ENCODE measurements around the gene PHF19. TPM values are rescaled to one million over a fixed set of nuclear protein-coding genes. Genes with fewer than 3 reads are reported as not detected.

The PHF19 gene
- total RNA-seq, 2 donors from 2014 or later: 166 to 222 TPM

DNA sequence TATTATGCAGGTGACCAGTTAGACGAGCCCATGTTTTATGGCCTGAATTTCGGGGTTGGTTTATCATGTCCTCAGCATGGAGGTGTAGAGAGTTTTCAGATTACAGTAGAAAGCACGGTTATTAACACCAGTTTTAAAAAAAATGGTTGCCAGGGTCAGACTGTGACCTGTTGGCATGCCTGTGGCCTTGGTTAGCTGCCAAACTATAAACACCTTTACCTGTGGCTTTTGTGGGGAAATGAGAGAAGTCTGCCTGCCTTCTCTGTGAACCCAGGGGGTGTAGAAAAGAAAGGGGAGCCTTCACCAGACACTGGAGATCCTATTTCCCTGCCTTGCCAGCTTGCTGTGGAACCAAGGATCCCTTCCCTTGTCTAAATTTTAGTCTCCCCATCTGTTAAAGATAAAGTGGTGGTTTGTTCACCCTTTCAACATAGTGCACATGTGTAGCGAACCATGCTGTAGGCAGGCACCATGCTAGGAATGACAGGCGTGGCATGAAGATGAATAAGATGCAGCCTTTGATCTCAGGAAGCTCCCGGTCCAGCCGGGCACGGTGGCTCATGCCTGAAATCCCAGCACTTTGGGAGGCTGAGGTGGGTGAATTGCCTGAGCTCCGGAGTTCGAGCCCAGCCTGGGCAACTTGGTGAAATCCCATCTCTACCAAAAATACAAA lies 6.1 kb upstream of the PHF19 start:
- Mint-ChIP-seq H3K4me1 (ENCODE audit: low read depth) (peaks cover 81% of the 10 kb centered on the region), H3K9me3 (no peaks in the 10 kb centered on the region), H3K36me3 (ENCODE audit: insufficient read depth in 2 of 2) (peaks cover 0 to 2% of the 10 kb centered on the region in 2 donors), H3K27me3 (ENCODE audit: low read depth) (no peaks in the 10 kb centered on the region), H3K27ac (peak overlapping the region; percentile 54), H3K4me3 (peak overlapping the region; percentile 24 to 36)
- ATAC-seq (replicated peaks in 1 of 2): no peak
- DNase-seq: no peak

DNA sequence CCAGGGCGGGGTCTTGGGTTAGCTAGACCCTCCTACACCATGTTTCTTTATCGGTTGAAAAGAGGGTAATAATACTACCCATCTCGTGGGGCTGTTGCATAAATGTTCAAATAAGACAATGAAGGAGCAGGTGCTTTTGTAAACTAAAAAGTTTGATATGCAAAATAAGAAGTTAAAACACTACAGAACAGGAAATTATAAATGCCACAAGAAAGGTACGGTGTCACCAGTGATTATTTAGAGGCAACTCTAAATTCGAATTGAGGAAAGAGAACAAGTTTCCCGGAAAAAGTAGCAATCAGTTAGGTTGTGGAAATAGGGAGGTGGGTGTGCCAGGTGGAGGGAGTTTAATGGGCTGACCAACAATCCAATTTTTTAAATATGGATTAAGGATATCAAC lies 2.5 kb upstream of the PHF19 start:
- Mint-ChIP-seq H3K4me1 (ENCODE audit: low read depth) (peaks cover 80% of the 10 kb centered on the region), H3K27ac (peak overlapping the region; percentile 84), H3K27me3 (ENCODE audit: low read depth) (no peaks in the 10 kb centered on the region), H3K9me3 (no peaks in the 10 kb centered on the region), H3K36me3 (ENCODE audit: insufficient read depth in 2 of 2) (peaks cover 8 to 18% of the 10 kb centered on the region in 2 donors), H3K4me3 (peak overlapping the region; percentile 89 to 93)
- no peak for DNase-seq
- no peak for ATAC-seq (replicated peaks in 1 of 2)

DNA sequence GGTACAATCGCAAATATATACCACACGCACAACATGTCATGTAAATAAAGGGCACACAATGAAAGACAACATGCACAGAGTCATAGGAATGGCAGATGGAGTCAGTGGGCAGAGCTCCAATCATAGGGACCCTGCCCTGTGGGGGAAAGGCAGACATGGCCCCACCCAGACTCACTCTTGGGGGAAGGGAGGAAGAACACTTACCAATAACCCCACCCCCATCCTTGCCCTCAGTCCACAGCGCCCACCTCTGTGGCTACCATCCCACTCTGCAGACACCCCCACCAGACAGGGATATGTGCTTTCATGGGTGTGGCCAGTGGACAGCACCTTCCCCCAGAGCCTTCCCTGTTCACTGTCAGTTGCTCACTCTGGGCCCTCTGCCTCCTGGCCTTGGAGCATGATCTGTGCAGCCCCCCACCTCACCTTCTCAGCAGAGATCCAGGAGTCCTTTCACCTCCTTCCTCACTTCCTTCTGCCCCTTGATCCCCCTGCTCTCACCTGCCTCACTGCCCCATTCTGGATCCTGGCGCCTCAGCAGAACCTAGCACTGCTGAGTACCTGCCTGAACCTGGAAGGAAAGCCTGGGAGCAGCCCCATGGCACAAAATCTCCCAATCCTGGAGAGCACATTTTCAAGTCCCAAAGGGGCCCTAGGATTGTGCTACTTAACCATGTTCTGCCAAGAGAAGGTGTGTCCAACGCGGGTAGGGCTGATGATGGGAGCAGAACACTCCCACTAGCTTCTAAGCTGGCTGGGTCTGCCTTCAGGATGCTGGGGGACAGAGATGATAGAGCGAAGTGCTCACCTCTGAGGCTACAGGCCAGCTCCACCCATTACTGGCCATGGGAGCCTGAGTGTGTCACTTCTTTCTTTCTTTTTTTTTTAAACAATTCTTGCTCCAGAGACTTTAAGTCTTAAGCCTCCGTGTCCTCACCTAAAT lies 1.5 kb upstream of the PHF19 start:
- peak overlapping the region; percentile 89 to 93 for H3K4me3 Mint-ChIP-seq
- peak overlapping the region; percentile 84 for H3K27ac Mint-ChIP-seq
- peaks cover 84% of the 10 kb centered on the region for H3K4me1 Mint-ChIP-seq (ENCODE audit: low read depth)
- H3K27me3 Mint-ChIP-seq (ENCODE audit: low read depth): no peaks in the 10 kb centered on the region
- ATAC-seq (replicated peaks in 1 of 2) (no peak), DNase-seq (peak in 1 of 2 donors; percentile 37)
- peaks cover 11 to 27% of the 10 kb centered on the region in 2 donors for H3K36me3 Mint-ChIP-seq (ENCODE audit: insufficient read depth in 2 of 2)
- no peaks in the 10 kb centered on the region for H3K9me3 Mint-ChIP-seq

DNA sequence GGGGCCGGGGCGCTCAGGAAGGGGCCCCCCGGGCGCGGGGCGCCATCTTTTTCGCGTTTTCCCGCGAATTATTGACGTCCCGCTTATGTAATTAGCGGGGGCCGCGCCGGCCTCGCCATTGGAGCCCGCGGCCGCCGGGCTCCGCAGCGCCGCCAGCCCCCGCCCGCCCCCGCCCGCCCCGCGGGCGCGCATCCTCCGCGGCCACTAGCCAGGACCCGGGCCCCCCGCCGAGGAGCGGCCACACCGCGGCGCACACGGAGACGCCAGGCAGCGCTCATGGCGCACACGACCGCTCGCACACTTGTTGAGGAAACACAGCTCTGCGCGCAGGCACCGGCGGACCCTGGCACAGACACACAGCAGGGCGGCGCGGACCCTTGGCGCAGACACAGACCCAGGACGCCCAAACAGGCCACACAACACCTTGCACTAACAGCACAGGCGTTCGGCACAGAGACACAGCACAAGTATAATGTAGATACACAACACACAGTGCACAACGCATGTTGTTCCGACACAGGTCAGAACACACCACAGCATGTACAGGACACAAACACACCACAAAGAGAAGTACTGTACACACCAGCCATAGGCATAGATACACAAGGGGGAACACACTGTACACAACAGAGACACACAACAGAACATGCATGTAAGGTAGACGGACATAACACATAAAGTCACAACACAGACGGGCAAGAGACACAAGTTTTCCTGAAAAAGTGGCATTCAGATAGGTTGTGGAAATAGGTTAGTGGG lies 467 bp upstream of the PHF19 start:
- peak; percentile 79 to 81 for DNase-seq
- Mint-ChIP-seq H3K9me3 (no peaks in the 10 kb centered on the region), H3K27ac (peak overlapping the region; percentile 84), H3K36me3 (ENCODE audit: insufficient read depth in 2 of 2) (peaks cover 14 to 36% of the 10 kb centered on the region in 2 donors), H3K4me1 (ENCODE audit: low read depth) (peaks cover 86% of the 10 kb centered on the region), H3K4me3 (peak overlapping the region; percentile 89 to 93), H3K27me3 (ENCODE audit: low read depth) (no peaks in the 10 kb centered on the region)
- ATAC-seq (replicated peaks in 1 of 2): peak; percentile 44 to 56

DNA sequence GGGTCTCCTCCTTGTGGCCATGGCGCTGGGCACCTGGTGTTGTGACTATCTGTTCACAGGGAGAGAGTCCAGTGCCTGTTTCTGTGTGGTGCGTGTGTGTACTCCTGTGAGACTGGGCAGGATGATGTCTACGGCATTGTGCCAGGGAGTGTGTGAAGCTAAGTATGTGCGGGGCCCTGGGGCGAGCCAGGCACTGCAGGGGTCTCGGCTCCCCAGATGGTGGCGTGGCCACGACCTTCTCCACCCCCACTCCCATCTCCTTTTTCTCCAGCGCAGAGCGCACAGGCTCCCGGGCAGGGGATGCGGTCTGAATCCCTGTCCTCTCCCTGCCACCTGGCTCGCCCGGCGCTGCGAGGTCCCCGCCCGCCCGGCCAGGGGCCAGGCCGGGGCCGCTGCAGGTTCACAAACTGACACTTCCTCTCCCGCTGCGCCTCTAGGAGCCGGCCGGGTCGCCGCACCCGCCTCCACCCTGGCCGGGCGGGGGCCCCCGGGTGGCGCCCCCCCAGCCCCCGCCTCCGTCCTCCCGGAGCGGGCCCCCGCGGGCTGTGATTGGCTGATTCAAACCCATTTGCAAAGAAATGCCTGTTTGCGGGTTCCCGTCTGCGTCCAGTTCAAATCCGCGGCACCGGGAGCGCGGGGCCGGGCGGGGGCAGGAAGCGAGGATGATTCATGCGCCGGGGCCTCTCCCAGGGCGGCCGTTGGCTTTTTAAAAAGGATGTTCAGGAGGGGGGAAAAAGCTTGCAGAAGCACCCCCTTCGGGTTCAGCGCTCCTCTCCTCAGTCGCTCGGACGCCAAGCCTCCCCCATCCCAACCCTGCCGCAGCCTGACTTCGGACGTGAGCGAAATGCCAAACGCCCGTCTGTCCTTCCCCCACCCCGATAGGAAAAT lies 790 bp downstream of the PHF19 start:
- H3K27me3 Mint-ChIP-seq (ENCODE audit: low read depth): no peaks in the 10 kb centered on the region
- peaks cover 85% of the 10 kb centered on the region for H3K4me1 Mint-ChIP-seq (ENCODE audit: low read depth)
- no peaks in the 10 kb centered on the region for H3K9me3 Mint-ChIP-seq
- H3K27ac Mint-ChIP-seq: peak overlapping the region; percentile 92
- DNase-seq (peak; percentile 92 to 93), ATAC-seq (replicated peaks in 1 of 2) (peak; percentile 69 to 71)
- H3K36me3 Mint-ChIP-seq (ENCODE audit: insufficient read depth in 2 of 2): peaks cover 15 to 42% of the 10 kb centered on the region in 2 donors
- H3K4me3 Mint-ChIP-seq: peak overlapping the region; percentile 88 to 94

DNA sequence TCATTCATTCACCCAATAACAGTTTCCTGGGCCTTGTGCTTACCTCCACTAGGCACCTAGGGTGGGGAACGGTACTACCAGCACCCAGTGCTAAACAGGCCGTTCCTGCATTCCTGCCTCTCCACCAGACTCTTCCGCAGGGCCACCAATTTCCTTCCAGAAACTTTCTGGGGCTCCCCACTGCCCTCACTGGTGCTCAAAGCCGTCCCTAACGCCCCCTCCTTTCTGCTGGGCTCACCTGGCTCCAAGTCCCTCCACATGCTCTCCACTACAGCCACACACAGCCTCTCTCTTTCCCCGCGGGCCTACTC lies 1.4 kb downstream of the PHF19 start:
- no peaks in the 10 kb centered on the region for H3K27me3 Mint-ChIP-seq (ENCODE audit: low read depth)
- H3K27ac Mint-ChIP-seq: peak overlapping the region; percentile 92
- no peaks in the 10 kb centered on the region for H3K9me3 Mint-ChIP-seq
- ATAC-seq (replicated peaks in 1 of 2) (no peak), DNase-seq (no peak)
- peaks cover 85% of the 10 kb centered on the region for H3K4me1 Mint-ChIP-seq (ENCODE audit: low read depth)
- peak overlapping the region; percentile 88 to 94 for H3K4me3 Mint-ChIP-seq
- H3K36me3 Mint-ChIP-seq (ENCODE audit: insufficient read depth in 2 of 2): peaks cover 15 to 46% of the 10 kb centered on the region in 2 donors

DNA sequence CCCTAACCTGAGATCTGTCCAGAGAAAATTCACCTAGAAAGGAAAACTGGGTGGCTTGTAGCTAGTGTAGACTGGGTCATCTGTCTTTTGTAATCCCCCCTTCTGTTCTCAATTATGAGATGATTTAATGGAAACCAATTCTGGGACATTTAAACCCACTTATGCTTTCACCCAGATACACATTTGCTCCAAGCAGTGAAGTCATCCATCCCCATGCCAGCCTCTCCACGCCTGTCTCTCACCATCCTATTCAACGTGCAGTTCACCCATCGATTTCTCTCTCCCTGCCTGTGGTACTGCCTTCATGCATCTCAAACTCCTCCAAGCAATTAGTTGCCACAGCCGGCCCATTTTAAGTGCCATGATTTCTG lies 1.8 kb downstream of the PHF19 start:
- Mint-ChIP-seq H3K4me3 (peak overlapping the region; percentile 88 to 94), H3K4me1 (ENCODE audit: low read depth) (peaks cover 85% of the 10 kb centered on the region), H3K9me3 (no peaks in the 10 kb centered on the region), H3K27me3 (ENCODE audit: low read depth) (no peaks in the 10 kb centered on the region), H3K27ac (peak overlapping the region; percentile 92), H3K36me3 (ENCODE audit: insufficient read depth in 2 of 2) (peaks cover 15 to 46% of the 10 kb centered on the region in 2 donors)
- DNase-seq (no peak), ATAC-seq (replicated peaks in 1 of 2) (no peak)

DNA sequence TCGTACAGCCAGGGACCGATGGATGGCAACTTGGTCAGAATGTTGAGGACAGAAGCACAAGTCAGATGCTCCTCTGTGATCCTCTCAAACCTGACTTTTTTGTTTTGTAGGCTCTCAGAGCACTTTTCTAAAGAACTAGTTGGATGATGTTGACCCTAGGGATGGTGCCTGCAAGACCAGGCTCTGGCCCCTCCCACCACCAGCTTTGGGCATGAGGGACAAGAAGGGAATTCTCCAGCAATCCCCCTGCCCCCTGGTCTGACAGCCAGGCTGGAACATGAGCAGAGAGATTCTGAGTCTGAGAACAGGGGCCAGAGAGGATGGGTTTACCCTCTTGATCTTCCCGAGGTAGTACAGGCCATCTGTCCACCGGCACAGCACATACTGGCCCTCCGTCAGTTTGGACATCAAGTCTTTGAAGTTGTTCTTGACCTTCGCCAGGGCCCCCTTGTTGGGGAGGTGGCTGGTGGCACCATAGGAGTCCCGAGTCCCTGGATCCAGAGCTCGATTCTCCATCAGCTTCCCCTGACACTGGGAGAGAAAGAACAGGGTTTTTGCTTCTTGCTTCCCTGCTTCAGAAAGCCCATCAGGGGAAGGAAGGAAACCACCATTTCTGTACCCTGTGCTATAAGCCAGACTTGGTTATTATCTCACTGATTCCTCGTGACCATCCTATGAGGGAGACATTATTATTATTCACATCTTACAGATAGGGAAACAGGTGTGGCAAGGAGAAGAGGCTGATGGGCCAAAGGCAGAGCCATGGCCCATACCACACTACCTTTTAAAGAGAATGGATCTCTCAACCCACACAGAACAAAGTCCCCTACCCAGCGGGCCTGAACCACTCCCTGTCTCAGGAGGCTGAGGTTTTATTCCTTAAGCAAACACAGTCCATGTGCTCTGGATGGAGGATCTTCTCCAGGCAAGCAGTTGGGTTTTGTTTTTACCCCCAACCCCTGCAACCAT lies 2.5 kb downstream of the PHF19 start:
- Mint-ChIP-seq H3K4me1 (ENCODE audit: low read depth) (peaks cover 84% of the 10 kb centered on the region), H3K9me3 (no peaks in the 10 kb centered on the region), H3K27ac (peak overlapping the region; percentile 48), H3K36me3 (ENCODE audit: insufficient read depth in 2 of 2) (peaks cover 15 to 46% of the 10 kb centered on the region in 2 donors), H3K4me3 (peak overlapping the region; percentile 88 to 94), H3K27me3 (ENCODE audit: low read depth) (no peaks in the 10 kb centered on the region)
- DNase-seq (no peak), ATAC-seq (replicated peaks in 1 of 2) (no peak)

DNA sequence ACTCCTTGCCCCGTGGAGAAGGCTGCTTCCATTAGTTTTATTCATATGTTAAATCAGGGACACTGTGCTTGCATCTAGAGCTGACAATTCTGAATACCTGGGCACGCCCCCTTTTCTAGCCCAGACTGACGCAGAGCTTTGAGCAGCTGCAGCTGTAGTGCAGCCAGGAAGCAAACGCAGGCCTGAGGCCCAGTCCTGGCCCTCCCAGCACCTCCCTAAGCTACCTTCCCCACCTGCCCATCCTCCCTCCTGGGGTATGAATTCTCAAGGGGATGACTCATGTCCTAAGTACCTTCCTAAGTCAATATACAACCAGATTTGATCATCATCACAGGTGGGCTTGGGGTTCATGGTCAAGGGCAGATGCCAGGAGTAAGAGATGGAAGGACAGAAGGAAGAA lies 3.5 kb downstream of the PHF19 start:
- Mint-ChIP-seq H3K4me1 (ENCODE audit: low read depth) (peaks cover 80% of the 10 kb centered on the region), H3K4me3 (peak overlapping the region; percentile 23 to 94), H3K9me3 (no peaks in the 10 kb centered on the region), H3K27ac (peak overlapping the region; percentile 67), H3K36me3 (ENCODE audit: insufficient read depth in 2 of 2) (peaks cover 15 to 47% of the 10 kb centered on the region in 2 donors), H3K27me3 (ENCODE audit: low read depth) (no peaks in the 10 kb centered on the region)
- DNase-seq (no peak), ATAC-seq (replicated peaks in 1 of 2) (no peak)

DNA sequence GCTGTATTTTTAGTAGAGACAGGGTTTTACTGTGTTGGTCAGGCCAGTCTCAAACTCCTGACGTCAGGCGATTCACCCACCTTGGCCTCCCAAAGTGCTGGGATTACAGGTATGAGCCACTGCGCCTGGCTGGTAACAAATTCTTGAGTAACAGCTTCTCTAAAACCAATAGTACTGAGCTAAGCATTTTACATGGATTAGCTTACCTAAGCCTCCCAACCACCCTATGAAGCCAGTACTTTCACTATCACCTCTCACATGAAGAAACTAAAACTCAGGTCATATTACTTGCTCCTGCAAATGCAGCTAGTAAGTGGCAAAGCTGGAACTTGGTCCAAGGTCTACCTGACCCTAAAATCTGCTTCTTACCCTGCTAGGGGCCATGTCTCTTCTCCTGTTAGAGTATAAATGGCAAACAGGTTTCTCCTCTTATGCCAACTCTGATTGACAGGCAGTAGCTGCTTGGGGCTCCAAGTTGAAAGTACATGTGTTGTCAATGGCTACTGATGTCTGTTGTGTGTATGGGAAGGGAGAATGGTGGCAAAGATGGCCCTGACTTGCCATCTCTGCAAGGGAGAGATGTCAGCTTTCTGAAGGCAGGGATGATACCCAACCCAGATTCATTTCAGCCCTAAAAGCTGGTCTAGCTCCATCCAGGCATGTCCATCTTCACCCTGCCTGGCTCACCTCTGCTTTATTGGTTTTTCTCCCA lies 4.0 kb downstream of the PHF19 start:
- Mint-ChIP-seq H3K4me3 (peak overlapping the region in 1 of 2 donors; percentile 23), H3K36me3 (ENCODE audit: insufficient read depth in 2 of 2) (peaks cover 15 to 50% of the 10 kb centered on the region in 2 donors), H3K27ac (peak overlapping the region; percentile 79), H3K27me3 (ENCODE audit: low read depth) (no peaks in the 10 kb centered on the region), H3K4me1 (ENCODE audit: low read depth) (peaks cover 79% of the 10 kb centered on the region), H3K9me3 (no peaks in the 10 kb centered on the region)
- ATAC-seq (replicated peaks in 1 of 2): no peak
- no peak for DNase-seq

DNA sequence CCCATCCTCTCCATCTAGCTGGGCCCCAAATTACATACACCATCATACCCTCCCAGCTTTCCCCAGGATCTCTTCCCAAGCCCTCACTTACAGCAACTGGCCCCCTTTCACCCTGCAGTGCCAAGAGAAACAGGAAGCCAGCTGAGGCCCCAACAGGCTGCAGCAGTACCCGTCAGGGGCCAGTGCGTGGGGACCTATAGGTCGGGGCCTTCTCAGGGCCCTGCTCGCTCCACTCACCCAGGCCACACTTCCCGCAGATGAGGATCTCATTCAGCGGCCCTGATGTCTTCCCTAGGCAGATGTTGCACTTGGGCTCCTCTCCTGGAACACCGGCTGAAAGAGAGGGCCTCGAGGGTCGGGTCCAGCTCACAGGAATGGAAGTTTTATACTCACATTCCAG lies 6.8 kb downstream of the PHF19 start:
- DNase-seq (no peak), ATAC-seq (replicated peaks in 1 of 2) (no peak)
- H3K4me3 Mint-ChIP-seq: no peak overlapping the region
- H3K27me3 Mint-ChIP-seq (ENCODE audit: low read depth): no peaks in the 10 kb centered on the region
- H3K36me3 Mint-ChIP-seq (ENCODE audit: insufficient read depth in 2 of 2): peaks cover 11 to 40% of the 10 kb centered on the region in 2 donors
- peaks cover 66% of the 10 kb centered on the region for H3K4me1 Mint-ChIP-seq (ENCODE audit: low read depth)
- H3K9me3 Mint-ChIP-seq: no peaks in the 10 kb centered on the region
- no peak overlapping the region for H3K27ac Mint-ChIP-seq

All from activated T-cell treated with anti-CD3 and anti-CD28 coated beads, Interleukin-2, amount 50 U/mL, for 72 hours (primary cell).